H1 (cell line): ENCODE results near the gene GPR141. TPM values are rescaled to one million over a fixed set of nuclear protein-coding genes. Genes with fewer than 3 reads are reported as not detected.

Experiments used
- CTCF ChIA-PET: fragments of 300-600 bp; sonication (Branson Sonifier 250); formaldehyde crosslinking; loops from one replicate; lab custom pipeline; 2021; ENCODE audit not compliant: partially characterized antibody; lab: Charles Lee
- POLR2A ChIA-PET: fragments of 300-600 bp; sonication (Branson Sonifier 250); formaldehyde crosslinking; loops from one replicate; lab custom pipeline; 2021; ENCODE audit warnings: inconsistent platforms; ENCODE audit not compliant: partially characterized antibody; lab: Charles Lee
- DNase-seq, 2 experiments: peaks; one replicate each; pipeline versions ENCODE4 v3.0.0 to v3.0.0-alpha.2; 2010 to 2022; ENCODE audit warnings: low spot score in 2 of 2, low read depth in 1 of 2, mixed read lengths in 1 of 2
- FAIRE-seq: peaks from 2 replicates; lab custom pipeline; 2011; peaks lifted over from hg19 to GRCh38; lab: Jason Lieb, UNC
- H2AFZ ChIP-seq: 2 replicates; pipeline ENCODE4 v1.8.1; 2012; ENCODE audit warnings: low read length, inconsistent platforms
- H2AK5ac ChIP-seq: 2 replicates; pipeline ENCODE4 v1.6.1; 2013; ENCODE audit warnings: low read depth, low read length
- H2BK120ac ChIP-seq: replicated peaks from 2 replicates; pipeline ENCODE3; 2013; ENCODE audit warnings: low read depth, low read length, inconsistent platforms
- H2BK12ac ChIP-seq: 2 replicates; pipeline ENCODE4 v1.6.1; 2013; ENCODE audit warnings: low read depth, low read length
- H2BK15ac ChIP-seq: 2 replicates; pipeline ENCODE4 v1.6.1; 2013; ENCODE audit warnings: low read length
- H2BK20ac ChIP-seq: 2 replicates; pipeline ENCODE4 v1.6.1; 2013; ENCODE audit warnings: low read length
- H2BK5ac ChIP-seq: 2 replicates; pipeline ENCODE4 v1.6.1; 2013; ENCODE audit warnings: low read depth, low read length
- H3K14ac ChIP-seq: 2 replicates; pipeline ENCODE4 v1.6.1; 2013; ENCODE audit warnings: inconsistent platforms; ENCODE audit not compliant: insufficient read length
- H3K18ac ChIP-seq: 2 replicates; pipeline ENCODE4 v1.6.1; 2013; ENCODE audit warnings: low read length; ENCODE audit errors: extremely low read depth
- H3K23ac ChIP-seq: 2 replicates; pipeline ENCODE4 v1.6.1; 2013; ENCODE audit warnings: inconsistent platforms; ENCODE audit not compliant: insufficient read length
- H3K23me2 ChIP-seq: 2 replicates; pipeline ENCODE4 v1.6.1; 2013; ENCODE audit warnings: low read depth, low read length
- H3K27ac ChIP-seq: 2 replicates; pipeline ENCODE4 v1.6.1; 2011; ENCODE audit warnings: low read depth, low read length, inconsistent platforms
- H3K27me3 ChIP-seq, 4 experiments: replicated peaks in 1 of 4; 1 replicate in 1 of 4; 2 replicates in 3 of 4; pipeline versions ENCODE4 v1.6.1 to v1.8.1; 2011 to 2013; ENCODE audit warnings: low read length in 3 of 4, mild to moderate bottlenecking in 3 of 4, inconsistent platforms in 2 of 4, mixed read lengths in 2 of 4, moderate library complexity in 1 of 4; ENCODE audit not compliant: control insufficient read depth in 3 of 4, insufficient read depth in 3 of 4; ENCODE audit errors: extremely low read depth in 1 of 4
- H3K36me3 ChIP-seq, 4 experiments: 2 replicates each; pipeline versions ENCODE4 v1.6.1 to v1.8.1; 2011 to 2013; ENCODE audit warnings: mild to moderate bottlenecking in 4 of 4, low read length in 3 of 4, moderate library complexity in 2 of 4, control low read depth in 1 of 4, inconsistent platforms in 1 of 4; ENCODE audit not compliant: insufficient read depth in 4 of 4, control insufficient read depth in 2 of 4
- H3K4ac ChIP-seq: replicated peaks from 2 replicates; pipeline ENCODE3; 2013; ENCODE audit warnings: low read length, low read depth, mixed read lengths, inconsistent platforms; ENCODE audit not compliant: insufficient read length
- H3K4me1 ChIP-seq, 4 experiments: replicated peaks in 1 of 4; 1 replicate in 1 of 4; 2 replicates in 3 of 4; pipeline versions ENCODE4 v1.6.1 to v1.8.1; 2011 to 2013; ENCODE audit warnings: low read length in 3 of 4, inconsistent platforms in 2 of 4, mixed read lengths in 1 of 4; ENCODE audit not compliant: insufficient read depth in 4 of 4, control insufficient read depth in 3 of 4
- H3K4me2 ChIP-seq, 2 experiments: 2 replicates each; pipeline versions ENCODE4 v1.6.1 to v1.8.1; 2011 to 2013; ENCODE audit warnings: low read depth in 2 of 2, low read length in 2 of 2, control low read depth in 1 of 2, inconsistent platforms in 1 of 2, mild to moderate bottlenecking in 1 of 2; ENCODE audit not compliant: insufficient read depth in 1 of 2
- H3K4me3 ChIP-seq, 4 experiments: fragments of 200-600, 300-600 bp in 1 of 4; sonication (generic), shearing (Covaris generic), sonication (Bioruptor Twin) in 1 of 4; 2 replicates each; pipeline versions ENCODE4 v1.5.1 to v1.8.1; 2011 to 2016; ENCODE audit warnings: low read length in 4 of 4, low read depth in 3 of 4, control low read depth in 2 of 4, inconsistent platforms in 2 of 4, mild to moderate bottlenecking in 2 of 4, mixed read lengths in 1 of 4, moderate library complexity in 1 of 4; ENCODE audit not compliant: insufficient read depth in 2 of 4; ENCODE audit errors: extremely low read depth in 1 of 4
- H3K56ac ChIP-seq: replicated peaks from 2 replicates; pipeline ENCODE3; 2013; ENCODE audit warnings: low read depth, mild to moderate bottlenecking, mixed read lengths, low read length, inconsistent platforms; ENCODE audit not compliant: insufficient read length
- H3K79me1 ChIP-seq: 2 replicates; pipeline ENCODE4 v1.6.1; 2013; ENCODE audit warnings: low read depth, low read length, control low read depth
- H3K79me2 ChIP-seq, 2 experiments: 2 replicates each; pipeline versions ENCODE4 v1.6.1 to v1.8.1; 2012 to 2013; ENCODE audit warnings: low read length in 2 of 2, mild to moderate bottlenecking in 2 of 2, inconsistent platforms in 1 of 2; ENCODE audit not compliant: insufficient read depth in 2 of 2, control insufficient read depth in 1 of 2
- H3K9ac ChIP-seq, 4 experiments: replicated peaks in 1 of 4; 1 replicate in 1 of 4; 2 replicates in 3 of 4; pipeline versions ENCODE4 v1.6.1 to v1.8.1; 2011 to 2013; ENCODE audit warnings: low read depth in 3 of 4, low read length in 3 of 4, control low read depth in 2 of 4, mild to moderate bottlenecking in 2 of 4, moderate library complexity in 2 of 4, inconsistent platforms in 1 of 4; ENCODE audit errors: extremely low read depth in 1 of 4
- H3K9me3 ChIP-seq, 2 experiments: 2 replicates each; pipeline versions ENCODE4 v1.6.1 to v1.8.1; 2012 to 2013; ENCODE audit warnings: mild to moderate bottlenecking in 2 of 2, moderate library complexity in 2 of 2, control low read depth in 1 of 2, inconsistent platforms in 1 of 2, low read depth in 1 of 2, low read length in 1 of 2, mixed read lengths in 1 of 2; ENCODE audit not compliant: insufficient read depth in 2 of 2
- H4K20me1 ChIP-seq, 2 experiments: replicated peaks in 1 of 2; 2 replicates each; pipeline versions ENCODE3 to v1.8.1; 2011 to 2013; ENCODE audit warnings: inconsistent platforms in 2 of 2, low read length in 2 of 2, mild to moderate bottlenecking in 1 of 2; ENCODE audit not compliant: insufficient read depth in 2 of 2, control insufficient read depth in 1 of 2
- H4K5ac ChIP-seq: 2 replicates; pipeline ENCODE4 v1.6.1; 2013; ENCODE audit warnings: low read length, low read depth, mixed read lengths, inconsistent platforms; ENCODE audit not compliant: insufficient read length
- H4K8ac ChIP-seq: 2 replicates; pipeline ENCODE4 v1.8.0; 2013; ENCODE audit warnings: mild to moderate bottlenecking, moderate library complexity, low read length, inconsistent platforms; ENCODE audit not compliant: insufficient read depth; ENCODE audit errors: extremely low read depth
- H4K91ac ChIP-seq: replicated peaks from 2 replicates; pipeline ENCODE3; 2013; ENCODE audit warnings: low read length, mixed read lengths, inconsistent platforms; ENCODE audit not compliant: insufficient read length
- BCL11A ChIP-seq, 2 experiments: IDR thresholded peaks; one replicate each; pipeline ENCODE4 v1.6.1; 2011; ENCODE audit warnings: low read depth in 2 of 2, low read length in 2 of 2, mild to moderate bottlenecking in 2 of 2
- CBX8 ChIP-seq: fragments of 300-800, 300-1000 bp; sonication (generic); IDR thresholded peaks from 2 replicates; pipeline ENCODE4 v1.7.1; 2016; ENCODE audit warnings: low read depth, low read length, borderline replicate concordance
- CREB1 ChIP-seq: IDR thresholded peaks from 2 replicates; pipeline ENCODE4 v1.6.1; 2012; ENCODE audit warnings: inconsistent platforms
- EZH2 ChIP-seq: fragments of 200-600 bp; sonication (generic); IDR thresholded peaks from 2 replicates; pipeline ENCODE4 v1.7.1; 2012; ENCODE audit warnings: low read depth, mild to moderate bottlenecking, moderate library complexity, low read length, inconsistent platforms; ENCODE audit not compliant: severe bottlenecking
- GTF2F1 ChIP-seq: IDR thresholded peaks from 2 replicates; pipeline ENCODE4 v1.6.1; 2012; ENCODE audit warnings: low read depth, low read length, improper control_type of control experiment, borderline replicate concordance
- JUND ChIP-seq: IDR thresholded peaks from 2 replicates; pipeline ENCODE4 v1.6.1; 2011; ENCODE audit warnings: mild to moderate bottlenecking, improper control_type of control experiment, low read length
- KDM4A ChIP-seq: IDR thresholded peaks from one replicate; pipeline ENCODE4 v1.7.1; 2012; ENCODE audit warnings: low read depth, mild to moderate bottlenecking, moderate library complexity, low read length, inconsistent platforms; ENCODE audit not compliant: severe bottlenecking
- NANOG ChIP-seq: IDR thresholded peaks from 2 replicates; pipeline ENCODE4 v1.6.1; 2011; ENCODE audit warnings: low read length, low read depth, mild to moderate bottlenecking, inconsistent platforms; ENCODE audit not compliant: insufficient read depth, poor library complexity, severe bottlenecking
- NRF1 ChIP-seq: IDR thresholded peaks from 2 replicates; pipeline ENCODE4 v1.6.1; 2011; ENCODE audit warnings: mild to moderate bottlenecking, low read depth, low read length, improper control_type of control experiment
- PHF8 ChIP-seq: fragments of 200-600 bp; sonication (generic); conservative IDR thresholded peaks from 2 replicates; pipeline ENCODE4 v1.7.1; 2012; ENCODE audit warnings: low read depth, mild to moderate bottlenecking, inconsistent platforms, low read length, moderate library complexity
- SRF ChIP-seq: IDR thresholded peaks from 2 replicates; pipeline ENCODE4 v1.6.1; 2011; ENCODE audit warnings: mild to moderate bottlenecking, low read depth, low read length, moderate library complexity
- TBP ChIP-seq: IDR thresholded peaks from 2 replicates; pipeline ENCODE4 v1.6.1; 2011; ENCODE audit warnings: low read depth, low read length, improper control_type of control experiment
- TCF12 ChIP-seq: IDR thresholded peaks from 2 replicates; pipeline ENCODE4 v1.6.1; 2011; ENCODE audit warnings: low read depth, mild to moderate bottlenecking, low read length
- WGBS, 2 experiments: shearing (Covaris generic) in 1 of 2; methylation state at CpG; one replicate each; pipeline versions ENCODE4 v1.1.6 to v1.1.7; 2013 to 2015; ENCODE audit warnings: low lambda C conversion rate in 2 of 2, mixed read lengths in 2 of 2, inconsistent platforms in 1 of 2, low coverage in 1 of 2, missing lambda C conversion rate in 1 of 2; ENCODE audit not compliant: insufficient replicate concordance in 2 of 2, insufficient coverage in 1 of 2, insufficient read length in 1 of 2; ENCODE audit errors: extremely low coverage in 1 of 2, missing lambda C conversion rate in 1 of 2; 5-methylcytosine and 5-hydroxymethylcytosine counted together
- polyA plus RNA-seq, 7 experiments: library from polyadenylated mRNA; depleted of rRNA in 3 of 7; stranded (reverse) in 5 of 7; unstranded in 2 of 7; fragments of >200 nt in 5 of 7; fragments of 200-250 nt in 2 of 7; gene quantifications; 1 replicate in 5 of 7; 2 replicates in 1 of 7; 4 replicates in 1 of 7; pipeline versions ENCODE4 v1.2.1 to v1.2.3, GENCODE V29; 2011 to 2013; ENCODE audit warnings: missing spikeins in 2 of 7, mixed read lengths in 2 of 7
- total RNA-seq: library from RNA; stranded (reverse); fragmentation: NEBNext Ultra II Directional; extraction: Animal tissue kit (Norgen Biotek cat#: 25700); gene quantifications from 2 replicates; pipeline ENCODE4 v1.2.1, GENCODE V29; 2021
- TF ChIP-seq, protein P1 (sequence below): IDR thresholded peaks from 2 replicates; pipeline ENCODE4 v1.6.1; 2012; ENCODE audit warnings: low read length, inconsistent platforms

GPR141 gene
- total and polyA plus RNA-seq, 2 of the 8 experiments (the other 6 are each of a cell fraction or from before 2014, with no cell fraction given): 0.45 to 1.0 TPM

DNA sequence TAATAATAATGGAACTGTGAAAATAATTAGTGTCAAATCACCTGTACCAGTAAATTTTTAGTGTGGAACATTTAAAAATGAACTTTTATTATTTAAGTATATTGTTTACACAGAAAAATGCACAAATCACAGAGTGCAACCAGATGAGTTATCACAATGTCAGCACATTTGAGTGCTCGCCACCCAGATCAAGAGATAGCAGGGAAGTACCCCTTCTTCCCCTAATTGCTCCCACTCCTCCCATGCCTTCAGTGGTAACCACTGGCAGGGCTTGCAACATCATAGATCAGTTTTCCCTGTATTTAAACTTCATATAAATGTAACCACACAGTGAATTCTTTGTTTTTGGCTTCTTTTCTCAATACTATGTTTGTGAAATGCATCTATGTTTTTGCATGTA lies 7.8 kb upstream of the GPR141 start:
- H3K4me1 ChIP-seq: no peaks in the 10 kb centered on the region
- H4K5ac ChIP-seq: no peak overlapping the region
- no peak overlapping the region for H4K8ac ChIP-seq
- H3K23ac ChIP-seq: no peak overlapping the region
- H3K4me3 ChIP-seq: no peak overlapping the region
- no peak overlapping the region for H3K27ac ChIP-seq
- no peak overlapping the region for H2BK20ac ChIP-seq
- no peaks in the 10 kb centered on the region for H3K9me3 ChIP-seq
- H3K79me1 ChIP-seq: no peaks in the 10 kb centered on the region
- H3K18ac ChIP-seq: no peak overlapping the region
- WGBS, 2 experiments: 93% methylated on average over 1 of the region's 1 CpG; no CpG with 5 or more reads in 1 of the 2 experiments
- FAIRE-seq (no peak), DNase-seq (no peak)
- no peak overlapping the region for H2BK120ac ChIP-seq
- H4K20me1 ChIP-seq: no peaks in the 10 kb centered on the region
- no peak overlapping the region for H2BK15ac ChIP-seq
- no peak overlapping the region for H3K14ac ChIP-seq
- H4K91ac ChIP-seq: no peak overlapping the region
- H2AFZ ChIP-seq: no peak overlapping the region
- no peaks in the 10 kb centered on the region for H3K79me2 ChIP-seq
- H3K23me2 ChIP-seq: no peaks in the 10 kb centered on the region
- no peak overlapping the region for H3K4ac ChIP-seq
- CTCF ChIA-PET: no interaction called here
- H3K27me3 ChIP-seq: no peaks in the 10 kb centered on the region
- POLR2A ChIA-PET: no interaction called here
- no peaks in the 10 kb centered on the region for H3K36me3 ChIP-seq
- H3K4me2 ChIP-seq: no peak overlapping the region
- no peak overlapping the region for H3K56ac ChIP-seq
- no peak overlapping the region for H2AK5ac ChIP-seq
- H2BK12ac ChIP-seq: no peak overlapping the region
- H3K9ac ChIP-seq: no peak overlapping the region
- no peak overlapping the region for H2BK5ac ChIP-seq
- TF ChIP-seq NANOG: no peak
- TF ChIP-seq JUND: no peak
- TF ChIP-seq CREB1: no peak
- no peak for TF ChIP-seq KDM4A
- TF ChIP-seq EZH2: no peak
- TF ChIP-seq BCL11A (IDR thresholded peaks at IDR 0.05; ENCODE audit: low read depth in 2 of 2, low read length in 2 of 2): no peak
- TF ChIP-seq TBP: no peak
- no peak for TF ChIP-seq TCF12
- TF ChIP-seq, protein P1, sequence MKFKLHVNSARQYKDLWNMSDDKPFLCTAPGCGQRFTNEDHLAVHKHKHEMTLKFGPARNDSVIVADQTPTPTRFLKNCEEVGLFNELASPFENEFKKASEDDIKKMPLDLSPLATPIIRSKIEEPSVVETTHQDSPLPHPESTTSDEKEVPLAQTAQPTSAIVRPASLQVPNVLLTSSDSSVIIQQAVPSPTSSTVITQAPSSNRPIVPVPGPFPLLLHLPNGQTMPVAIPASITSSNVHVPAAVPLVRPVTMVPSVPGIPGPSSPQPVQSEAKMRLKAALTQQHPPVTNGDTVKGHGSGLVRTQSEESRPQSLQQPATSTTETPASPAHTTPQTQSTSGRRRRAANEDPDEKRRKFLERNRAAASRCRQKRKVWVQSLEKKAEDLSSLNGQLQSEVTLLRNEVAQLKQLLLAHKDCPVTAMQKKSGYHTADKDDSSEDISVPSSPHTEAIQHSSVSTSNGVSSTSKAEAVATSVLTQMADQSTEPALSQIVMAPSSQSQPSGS: no peak
- TF ChIP-seq PHF8: no peak
- no peak for TF ChIP-seq NRF1
- no peak for TF ChIP-seq CBX8
- no peak for TF ChIP-seq GTF2F1
- no peak for TF ChIP-seq SRF
